ENCODE measurements around the gene SIRT2. TPM values are rescaled to one million over a fixed set of nuclear protein-coding genes. Genes with fewer than 3 reads are reported as not detected.

Gene SIRT2
- total and polyA plus RNA-seq, 2 of the 13 experiments (the other 11 are each of a cell fraction or from before 2014, with no cell fraction given) = 22.3 to 26.1 TPM

- Histone ChIP-seq H4K20me1 (ENCODE audit: insufficient read depth, low read length) (no peaks in the 10 kb centered on the region), H3K79me2 (ENCODE audit: insufficient read depth, low read length) (no peaks in the 10 kb centered on the region), H3K27ac (ENCODE audit: extremely low read length, insufficient read depth, low read length) (no peak overlapping the region), H2AFZ (ENCODE audit: low read length) (no peak overlapping the region), H3K4me2 (ENCODE audit: low read depth, low read length) (no peak overlapping the region), H3K4me3 (replicated peaks in 1 of 3; ENCODE audit: insufficient read depth in 1 of 3, low read depth in 2 of 3, low read length in 3 of 3) (no peak overlapping the region), H3K9ac (ENCODE audit: insufficient read depth, low read depth, low read length) (no peak overlapping the region), H3K9me3 (ENCODE audit: low read length) (no peaks in the 10 kb centered on the region), H3K36me3 (replicated peaks in 1 of 2; ENCODE audit: control insufficient read depth in 1 of 2, insufficient read depth in 2 of 2, low read length in 2 of 2) (no peaks in the 10 kb centered on the region), H3K27me3 (ENCODE audit: control insufficient read depth in 1 of 2, insufficient read depth in 2 of 2, low read length in 2 of 2) (no peaks in the 10 kb centered on the region), H3K4me1 (ENCODE audit: insufficient read depth, low read length) (peaks cover 62% of the 10 kb centered on the region)
- ChIA-PET POLR2A (interaction anchor here (1.0 to 2.4 kb wide), 5 partner anchors 10 to 30 kb away, joined by 3 to 12 read pairs (median 10); partner anchors contain the start of gene ECH1), CTCF (ENCODE audit: low intra/inter-chr PET ratio, low total read pairs) (no interaction called here)
- no peak for DNase-seq (ENCODE audit: low spot score)
- no peak for ATAC-seq
- in situ Hi-C loops (cut with HindIII; ENCODE audit: extremely low pct_ligation_motif_present, low pct_unique_long_range_greater_than_20kb) = no loop called here
- 93% methylated on average over 3 of the region's 3 CpGs for WGBS (ENCODE audit: low lambda C conversion rate)
- no TSS peak for BruUV-seq (replicated peaks)
- FAIRE-seq = no peak
- intact Hi-C loops (cut with micrococcal nuclease; ENCODE audit: unreplicated experiment) = no loop called here
- TF ChIP-seq HOXA9 (CRISPR knock-in tag; IDR thresholded peaks at IDR 0.05; ENCODE audit: borderline replicate concordance) = no peak
- TF ChIP-seq HIVEP1 (CRISPR knock-in tag; IDR thresholded peaks at IDR 0.05) = no peak
- TF ChIP-seq SRY (CRISPR knock-in tag; IDR thresholded peaks at IDR 0.05) = no peak
- no peak for TF ChIP-seq ZNF468 (CRISPR knock-in tag; IDR thresholded peaks at IDR 0.05)
- no peak for TF ChIP-seq AGO2 (optimal IDR thresholded peaks at IDR 0.05; ENCODE audit: low read depth, low read length)
- no peak for TF ChIP-seq PPARG (CRISPR knock-in tag; conservative IDR thresholded peaks at IDR 0.05)
- TF ChIP-seq YY1 (IDR thresholded peaks at IDR 0.05; ENCODE audit: insufficient read depth, insufficient replicate concordance, low read depth, low read length) = no peak
- TF ChIP-seq, protein P1, sequence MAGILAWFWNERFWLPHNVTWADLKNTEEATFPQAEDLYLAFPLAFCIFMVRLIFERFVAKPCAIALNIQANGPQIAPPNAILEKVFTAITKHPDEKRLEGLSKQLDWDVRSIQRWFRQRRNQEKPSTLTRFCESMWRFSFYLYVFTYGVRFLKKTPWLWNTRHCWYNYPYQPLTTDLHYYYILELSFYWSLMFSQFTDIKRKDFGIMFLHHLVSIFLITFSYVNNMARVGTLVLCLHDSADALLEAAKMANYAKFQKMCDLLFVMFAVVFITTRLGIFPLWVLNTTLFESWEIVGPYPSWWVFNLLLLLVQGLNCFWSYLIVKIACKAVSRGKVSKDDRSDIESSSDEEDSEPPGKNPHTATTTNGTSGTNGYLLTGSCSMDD (CRISPR knock-in tag; IDR thresholded peaks at IDR 0.05) = no peak
- TF ChIP-seq, protein P2, sequence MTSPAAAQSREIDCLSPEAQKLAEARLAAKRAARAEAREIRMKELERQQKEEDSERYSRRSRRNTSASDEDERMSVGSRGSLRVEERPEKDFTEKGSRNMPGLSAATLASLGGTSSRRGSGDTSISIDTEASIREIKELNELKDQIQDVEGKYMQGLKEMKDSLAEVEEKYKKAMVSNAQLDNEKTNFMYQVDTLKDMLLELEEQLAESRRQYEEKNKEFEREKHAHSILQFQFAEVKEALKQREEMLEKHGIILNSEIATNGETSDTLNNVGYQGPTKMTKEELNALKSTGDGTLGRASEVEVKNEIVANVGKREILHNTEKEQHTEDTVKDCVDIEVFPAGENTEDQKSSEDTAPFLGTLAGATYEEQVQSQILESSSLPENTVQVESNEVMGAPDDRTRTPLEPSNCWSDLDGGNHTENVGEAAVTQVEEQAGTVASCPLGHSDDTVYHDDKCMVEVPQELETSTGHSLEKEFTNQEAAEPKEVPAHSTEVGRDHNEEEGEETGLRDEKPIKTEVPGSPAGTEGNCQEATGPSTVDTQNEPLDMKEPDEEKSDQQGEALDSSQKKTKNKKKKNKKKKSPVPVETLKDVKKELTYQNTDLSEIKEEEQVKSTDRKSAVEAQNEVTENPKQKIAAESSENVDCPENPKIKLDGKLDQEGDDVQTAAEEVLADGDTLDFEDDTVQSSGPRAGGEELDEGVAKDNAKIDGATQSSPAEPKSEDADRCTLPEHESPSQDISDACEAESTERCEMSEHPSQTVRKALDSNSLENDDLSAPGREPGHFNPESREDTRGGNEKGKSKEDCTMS (CRISPR knock-in tag; conservative IDR thresholded peaks at IDR 0.05) = no peak
- no peak for TF ChIP-seq ZBTB4 (CRISPR knock-in tag; IDR thresholded peaks at IDR 0.05; ENCODE audit: borderline replicate concordance)
- TF ChIP-seq, protein P3, sequence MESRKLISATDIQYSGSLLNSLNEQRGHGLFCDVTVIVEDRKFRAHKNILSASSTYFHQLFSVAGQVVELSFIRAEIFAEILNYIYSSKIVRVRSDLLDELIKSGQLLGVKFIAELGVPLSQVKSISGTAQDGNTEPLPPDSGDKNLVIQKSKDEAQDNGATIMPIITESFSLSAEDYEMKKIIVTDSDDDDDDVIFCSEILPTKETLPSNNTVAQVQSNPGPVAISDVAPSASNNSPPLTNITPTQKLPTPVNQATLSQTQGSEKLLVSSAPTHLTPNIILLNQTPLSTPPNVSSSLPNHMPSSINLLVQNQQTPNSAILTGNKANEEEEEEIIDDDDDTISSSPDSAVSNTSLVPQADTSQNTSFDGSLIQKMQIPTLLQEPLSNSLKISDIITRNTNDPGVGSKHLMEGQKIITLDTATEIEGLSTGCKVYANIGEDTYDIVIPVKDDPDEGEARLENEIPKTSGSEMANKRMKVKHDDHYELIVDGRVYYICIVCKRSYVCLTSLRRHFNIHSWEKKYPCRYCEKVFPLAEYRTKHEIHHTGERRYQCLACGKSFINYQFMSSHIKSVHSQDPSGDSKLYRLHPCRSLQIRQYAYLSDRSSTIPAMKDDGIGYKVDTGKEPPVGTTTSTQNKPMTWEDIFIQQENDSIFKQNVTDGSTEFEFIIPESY (CRISPR knock-in tag; IDR thresholded peaks at IDR 0.05) = no peak
- no peak for TF ChIP-seq ZNF451 (CRISPR knock-in tag; IDR thresholded peaks at IDR 0.05)
These were observed 38.0 kb downstream of the SIRT2 start for GRCh38 chr19:38861368-38861767.

Measured in HepG2 (cell line).